HL-60 (cell line): Measurements from ENCODE around the gene ACHE.

ENCODE experiments used
- SPI1 ChIP-seq: IDR thresholded peaks from 2 replicates; pipeline ENCODE4 v1.6.1; 2012; ENCODE audit warnings: low read depth, mild to moderate bottlenecking, borderline replicate concordance
- TF ChIP-seq, protein P1 (sequence below): IDR thresholded peaks from one replicate; pipeline ENCODE4 v1.5.1; 2011; ENCODE audit warnings: low read length, control low read depth, inconsistent platforms; ENCODE audit not compliant: insufficient read depth

- TF ChIP-seq, protein P1, sequence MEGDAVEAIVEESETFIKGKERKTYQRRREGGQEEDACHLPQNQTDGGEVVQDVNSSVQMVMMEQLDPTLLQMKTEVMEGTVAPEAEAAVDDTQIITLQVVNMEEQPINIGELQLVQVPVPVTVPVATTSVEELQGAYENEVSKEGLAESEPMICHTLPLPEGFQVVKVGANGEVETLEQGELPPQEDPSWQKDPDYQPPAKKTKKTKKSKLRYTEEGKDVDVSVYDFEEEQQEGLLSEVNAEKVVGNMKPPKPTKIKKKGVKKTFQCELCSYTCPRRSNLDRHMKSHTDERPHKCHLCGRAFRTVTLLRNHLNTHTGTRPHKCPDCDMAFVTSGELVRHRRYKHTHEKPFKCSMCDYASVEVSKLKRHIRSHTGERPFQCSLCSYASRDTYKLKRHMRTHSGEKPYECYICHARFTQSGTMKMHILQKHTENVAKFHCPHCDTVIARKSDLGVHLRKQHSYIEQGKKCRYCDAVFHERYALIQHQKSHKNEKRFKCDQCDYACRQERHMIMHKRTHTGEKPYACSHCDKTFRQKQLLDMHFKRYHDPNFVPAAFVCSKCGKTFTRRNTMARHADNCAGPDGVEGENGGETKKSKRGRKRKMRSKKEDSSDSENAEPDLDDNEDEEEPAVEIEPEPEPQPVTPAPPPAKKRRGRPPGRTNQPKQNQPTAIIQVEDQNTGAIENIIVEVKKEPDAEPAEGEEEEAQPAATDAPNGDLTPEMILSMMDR = no peak
- TF ChIP-seq SPI1 = no peak
Observed at GRCh38 chr7:100893318-100893895, 2.3 kb downstream of the ACHE start.
